ENCODE measurements around the gene S1PR4.

Gene S1PR4

GRCh38 chr19:3224346-3225168, 46.0 kb downstream of the S1PR4 start, which contains the start of gene CELF5:
Gene CELF5, plus strand, starts transcription at chr19:3224661. Its CDS starts 79 bp downstream, at chr19:3224740.
- no peak for DNase-seq

GRCh38 chr19:3225169-3225485, 46.6 kb downstream of the S1PR4 start:
- no peak for DNase-seq

GRCh38 chr19:3225677-3226093, 47.1 kb downstream of the S1PR4 start:
- DNase-seq, result no peak

DNA sequence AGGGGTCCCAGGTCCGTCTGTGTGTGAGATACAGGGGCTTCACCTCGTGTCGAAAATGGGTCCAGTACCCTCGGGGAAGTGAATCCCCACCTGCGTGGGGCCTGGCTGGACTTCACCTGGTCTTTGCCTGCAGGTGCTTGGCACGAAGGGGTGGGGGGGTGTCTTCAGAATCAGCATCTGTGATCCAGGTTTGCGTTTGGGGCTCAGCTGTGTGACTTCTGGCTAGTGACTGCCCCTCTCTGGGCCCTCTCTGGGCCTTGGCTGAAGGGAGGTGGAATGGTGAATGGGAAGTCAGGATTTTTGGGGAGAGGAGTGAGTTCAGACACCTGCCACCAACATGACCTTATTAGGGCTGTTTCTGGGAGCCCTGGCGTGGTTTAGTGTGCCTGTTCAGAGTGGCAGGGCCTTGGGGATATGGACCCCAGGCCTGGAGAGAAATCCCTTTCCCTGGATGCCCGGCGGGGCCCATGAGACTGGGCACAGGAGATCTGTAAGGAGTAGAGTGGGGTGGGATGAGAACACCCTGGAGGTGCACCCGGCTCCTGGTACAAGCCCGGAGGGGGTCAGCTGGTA, 48.6 kb downstream of the S1PR4 start:
- DNase-seq, result no peak

GRCh38 chr19:3229346-3229743, 50.8 kb downstream of the S1PR4 start:
- no peak for DNase-seq

Data from cortex of kidney (tissue), 1 donor.